22Rv1 (cell line): ENCODE measurements around the gene ZCCHC4.

Source experiments
- H3K27ac ChIP-seq: fragments of 450-650 bp; 2 replicates; pipeline ENCODE4 v1.5.1; 2017
- CTCF ChIP-seq: fragments of 450-650 bp; IDR thresholded peaks from 2 replicates; pipeline ENCODE4 v1.5.1; 2017; ENCODE audit warnings: mild to moderate bottlenecking
- ZFX ChIP-seq: fragments of 450-650 bp; IDR thresholded peaks from 2 replicates; pipeline ENCODE4 v1.6.1; 2017; ENCODE audit warnings: antibody characterized with exemption, borderline replicate concordance

ZCCHC4 gene

GRCh38 chr4:25291158-25291733, 21.3 kb upstream of the ZCCHC4 start:
- H3K27ac ChIP-seq, result no peak overlapping the region
- TF ChIP-seq CTCF, result no peak
- no peak for TF ChIP-seq ZFX

- H3K27ac ChIP-seq, result no peak overlapping the region
- no peak for TF ChIP-seq ZFX
- no peak for TF ChIP-seq CTCF
Measured at GRCh38 chr4:25297528-25298242, 14.9 kb upstream of the ZCCHC4 start.

GRCh38 chr4:25299476-25300203, 12.9 kb upstream of the ZCCHC4 start:
- no peak for TF ChIP-seq CTCF
- TF ChIP-seq ZFX, result no peak

GRCh38 chr4:25301471-25301870, 11.1 kb upstream of the ZCCHC4 start:
- no peak overlapping the region for H3K27ac ChIP-seq
- TF ChIP-seq ZFX (no peak), CTCF (no peak)

More at GRCh38 chr4:25299476-25300203, 12.9 kb upstream of the ZCCHC4 start:
- peak overlapping the region; percentile 56 for H3K27ac ChIP-seq

GRCh38 chr4:25302626-25303025, 9.9 kb upstream of the ZCCHC4 start:
- no peak for TF ChIP-seq CTCF
- TF ChIP-seq ZFX, result no peak
- H3K27ac ChIP-seq, result no peak overlapping the region

GRCh38 chr4:25303578-25303977, 9.0 kb upstream of the ZCCHC4 start:
- no peak overlapping the region for H3K27ac ChIP-seq
- TF ChIP-seq ZFX, result no peak
- no peak for TF ChIP-seq CTCF
